COLO668 (cell line): Measurements from ENCODE around the gene CMPK1.
A peak's percentile ranks its signal among the peaks of the same experiment; 100 is the strongest.
"Not testable (repeated sequence)": the region's sequence is repeated elsewhere in the genome, so short reads cannot be mapped to it uniquely, and the experiment has no call there.

Experiments used
- DNase-seq: peaks from one replicate; lab custom pipeline; 2025; ENCODE audit not compliant: unreplicated experiment; lab: John Stamatoyannopoulos, UW

CMPK1 gene

DNA sequence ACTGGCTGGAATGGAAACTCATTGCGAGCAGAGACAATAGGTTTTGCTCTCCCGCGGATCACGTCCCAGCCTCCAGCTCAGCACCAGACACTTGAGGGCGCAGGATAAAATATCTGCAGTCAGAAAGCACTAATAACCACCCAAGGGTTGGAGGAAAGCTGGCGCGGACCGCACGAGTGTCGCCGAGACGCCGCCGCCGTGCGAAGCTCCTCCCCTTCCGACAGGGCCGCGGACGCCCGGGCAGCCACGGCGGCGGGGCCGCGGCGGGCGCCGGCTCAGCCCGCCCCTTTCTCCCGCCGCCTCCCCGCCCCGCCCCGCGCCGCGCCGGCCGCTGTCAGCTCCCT lies at the start of gene CMPK1:
TSS of gene CMPK1 (plus strand) at position 213 of the 344 bp plus-strand sequence. CDS start 156 bp downstream, outside the sequence.
- peak; percentile 96 for DNase-seq

GRCh38 chr1:47288116-47288515 lies 45.5 kb upstream of the CMPK1 start:
- not testable (repeated sequence) for DNase-seq

DNA sequence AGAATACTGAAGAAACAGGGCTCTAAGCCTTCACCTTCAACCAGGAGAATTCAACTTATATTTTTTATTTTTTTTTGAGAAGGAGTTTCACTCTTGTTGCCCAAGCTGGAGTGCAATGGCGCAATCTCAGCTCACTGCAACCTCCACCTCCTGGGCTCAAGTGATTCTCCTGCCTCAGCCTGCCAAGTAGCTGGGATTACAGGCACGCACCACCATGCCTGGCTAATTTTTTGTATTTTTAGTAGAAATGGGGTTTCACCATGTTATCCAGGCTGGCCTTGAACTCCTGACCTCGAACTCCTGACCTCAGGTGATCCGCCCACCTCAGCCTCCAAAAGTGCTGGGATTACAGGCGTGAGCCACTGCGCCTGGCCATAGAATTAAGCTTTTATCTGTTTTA lies 38.7 kb upstream of the CMPK1 start:
- DNase-seq: not testable (repeated sequence)

GRCh38 chr1:47295579-47295978 lies 38.0 kb upstream of the CMPK1 start:
- no peak for DNase-seq

- DNase-seq: no peak
These were observed 35.4 kb upstream of the CMPK1 start for GRCh38 chr1:47298025-47298699.

- DNase-seq: no peak
These were observed 31.1 kb upstream of the CMPK1 start for GRCh38 chr1:47302472-47302871.

GRCh38 chr1:47309427-47309826 lies 24.2 kb upstream of the CMPK1 start:
- no peak for DNase-seq

DNA sequence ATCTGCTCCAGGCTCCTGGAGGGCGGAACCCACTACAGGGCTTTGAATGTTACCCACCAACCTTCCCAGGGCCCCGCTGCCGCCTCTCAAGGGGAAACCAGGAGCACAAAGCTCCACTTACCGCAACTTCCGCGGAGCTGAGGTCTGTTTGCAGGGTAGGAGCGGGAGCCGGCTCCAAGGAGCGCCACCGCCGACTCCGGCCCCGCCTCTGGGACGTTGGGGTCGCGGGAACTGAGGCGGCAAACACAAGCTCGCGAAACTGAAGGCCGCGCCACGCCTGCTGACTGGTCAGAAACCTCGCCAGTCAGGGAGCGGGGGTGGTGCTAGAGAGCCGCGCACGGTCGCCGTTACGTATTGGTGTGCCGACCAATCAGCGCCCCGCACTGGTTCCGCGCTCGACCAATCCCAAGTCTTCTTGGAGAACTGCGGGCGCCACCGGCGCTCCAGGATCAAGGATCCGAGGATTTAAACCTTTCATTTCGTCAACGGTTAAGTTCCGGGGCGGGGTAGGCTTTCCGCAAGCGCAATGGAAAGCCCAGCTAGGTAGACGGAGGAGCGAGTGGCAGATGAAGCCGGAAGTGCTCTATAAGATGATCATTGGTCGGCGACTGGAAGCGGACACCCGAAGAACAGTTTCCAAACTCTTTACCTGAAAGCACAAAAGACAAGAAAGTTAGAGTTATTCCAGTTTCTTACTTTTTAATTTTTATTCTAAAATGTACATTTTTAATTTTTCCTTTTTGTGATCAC lies 19.5 kb upstream of the CMPK1 start, which contains the start of gene STIL:
TSS of gene STIL (minus strand) at position 233 of the 750 bp plus-strand sequence. CDS start 3,828 bp downstream, outside the sequence.
- peak; percentile 100 for DNase-seq

DNA sequence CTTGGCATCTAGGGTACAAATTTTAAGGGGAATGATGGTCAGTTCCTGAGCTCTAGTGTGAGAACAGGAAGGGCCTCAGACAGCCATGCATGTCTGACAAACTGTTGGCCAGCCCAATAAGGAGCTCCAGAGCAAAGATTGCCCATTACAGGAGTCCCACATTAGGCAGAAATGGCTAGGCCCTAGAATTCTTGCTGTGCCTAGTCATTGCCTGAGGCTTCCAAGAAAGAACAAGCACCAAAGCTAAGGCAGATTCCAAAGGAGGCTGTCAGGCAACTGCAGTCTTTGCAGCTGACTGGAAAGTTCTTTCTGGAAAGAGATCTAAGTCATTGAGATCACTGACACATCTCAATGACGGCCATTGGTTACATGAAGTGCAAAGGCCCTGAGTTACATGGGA lies 15.7 kb upstream of the CMPK1 start:
- DNase-seq: no peak

GRCh38 chr1:47319968-47320367 lies 13.6 kb upstream of the CMPK1 start:
- DNase-seq: not testable (repeated sequence)

DNA sequence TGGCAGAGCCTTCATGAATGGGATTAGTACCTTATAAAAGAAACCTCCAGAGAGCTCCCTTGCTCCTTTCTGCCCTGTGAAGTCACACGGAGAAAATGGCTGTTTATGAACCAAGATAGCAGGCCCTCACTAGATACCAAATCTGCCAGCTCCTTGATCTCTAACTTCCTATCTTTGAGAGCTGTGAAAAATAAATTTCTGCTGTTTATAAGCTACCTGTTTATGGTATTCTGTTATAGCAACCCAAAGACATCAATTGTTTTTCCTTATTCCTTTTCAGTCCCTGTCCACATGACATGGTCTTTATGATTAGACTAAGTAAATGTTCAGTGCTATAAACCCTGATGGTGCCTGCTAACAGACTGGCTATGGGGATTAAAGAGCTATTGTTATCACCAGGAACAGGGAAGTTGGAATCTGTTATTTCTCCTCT lies 10.0 kb upstream of the CMPK1 start:
- DNase-seq: no peak

DNA sequence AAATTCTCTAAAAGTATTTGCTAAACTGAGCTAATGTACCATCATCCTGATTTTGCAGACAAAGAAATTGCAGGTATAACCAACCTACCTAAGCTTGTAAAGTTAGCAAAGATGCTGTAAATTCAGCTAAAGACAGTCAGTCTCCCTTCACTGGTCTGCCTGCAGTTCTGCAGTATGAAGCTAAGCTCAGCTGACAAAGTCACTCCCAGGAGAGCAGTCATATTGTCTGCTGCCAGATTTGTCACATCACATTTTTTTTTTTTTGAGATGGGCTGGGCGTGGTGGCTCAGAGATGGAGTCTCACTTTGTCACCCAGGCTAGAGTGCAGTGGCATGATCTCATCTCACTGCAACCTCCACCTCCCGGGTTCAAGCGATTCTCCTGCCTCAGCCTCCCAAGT lies 8.9 kb upstream of the CMPK1 start:
- no peak for DNase-seq

GRCh38 chr1:47325528-47325927 lies 8.1 kb upstream of the CMPK1 start:
- DNase-seq: peak; percentile 60

GRCh38 chr1:47326271-47326670 lies 7.3 kb upstream of the CMPK1 start:
- DNase-seq: no peak

DNA sequence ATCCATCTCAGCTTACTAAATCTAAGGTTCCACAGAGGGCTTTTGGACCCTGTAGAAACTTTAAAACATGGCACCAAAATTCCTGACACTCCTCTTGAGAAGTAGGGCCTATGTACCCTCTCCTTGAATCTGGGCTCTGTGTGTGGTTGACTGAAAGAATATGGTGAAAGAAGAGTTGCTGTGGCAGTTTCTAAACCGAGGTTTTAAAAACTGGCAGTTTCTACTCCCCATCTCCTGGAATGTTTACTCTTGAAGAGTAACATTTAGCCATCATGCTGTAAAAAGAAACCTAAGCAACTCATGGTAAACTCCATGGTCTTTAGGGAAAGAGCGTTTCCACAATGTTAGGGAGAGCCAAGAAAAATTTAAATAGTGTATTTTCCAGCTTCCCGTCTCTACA lies 4.6 kb upstream of the CMPK1 start:
- DNase-seq: no peak

- DNase-seq: no peak
These were observed 3.4 kb upstream of the CMPK1 start for GRCh38 chr1:47330212-47330611.

DNA sequence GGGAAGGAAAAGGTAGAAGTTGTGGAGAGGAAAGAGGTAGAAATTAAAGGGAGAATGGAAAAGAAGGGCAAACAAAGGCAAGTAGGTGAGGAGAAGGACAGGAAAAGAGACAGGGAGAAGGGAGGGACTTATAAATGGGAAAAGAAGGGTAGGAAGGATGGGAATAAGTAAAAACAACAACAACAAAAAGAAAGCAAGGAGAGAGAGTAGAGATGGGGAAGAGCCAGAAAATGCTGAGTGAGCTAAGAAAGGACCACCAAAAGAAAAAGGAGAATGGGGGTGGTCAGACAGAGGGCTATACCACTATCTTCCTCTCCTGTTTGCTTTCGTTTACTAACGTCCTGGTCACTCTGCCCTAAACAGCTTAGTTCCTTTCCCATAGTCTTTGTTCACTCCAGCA lies 1.7 kb upstream of the CMPK1 start:
- DNase-seq: no peak

GRCh38 chr1:47332779-47333577 lies 612 bp upstream of the CMPK1 start:
- no peak for DNase-seq

GRCh38 chr1:47333922-47334764 lies 553 bp downstream of the CMPK1 start:
- DNase-seq: peak; percentile 98

GRCh38 chr1:47334765-47335435 lies 1.3 kb downstream of the CMPK1 start:
- no peak for DNase-seq
